Rectal smooth muscle tissue (tissue), 1 donor: Measurements from ENCODE around the gene TMEM72.
A peak's percentile ranks its signal among the peaks of the same experiment; 100 is the strongest.

Experiments
- H3K27ac ChIP-seq: one replicate; pipeline ENCODE4 v1.7.0; 2013; ENCODE audit warnings: low read depth, low read length, inconsistent platforms
- H3K27me3 ChIP-seq: one replicate; pipeline ENCODE4 v1.7.0; 2013; ENCODE audit warnings: low read length; ENCODE audit not compliant: control insufficient read depth, insufficient read depth
- H3K36me3 ChIP-seq: one replicate; pipeline ENCODE4 v1.7.0; 2013; ENCODE audit warnings: low read length; ENCODE audit not compliant: control insufficient read depth, insufficient read depth
- H3K4me1 ChIP-seq: one replicate; pipeline ENCODE4 v1.7.0; 2013; ENCODE audit warnings: low read length; ENCODE audit not compliant: control insufficient read depth, insufficient read depth
- H3K4me3 ChIP-seq: one replicate; pipeline ENCODE4 v1.7.0; 2013; ENCODE audit warnings: low read length
- H3K9ac ChIP-seq: one replicate; pipeline ENCODE4 v1.7.0; 2013; ENCODE audit warnings: low read length

TMEM72 gene

GRCh38 chr10:44965104-44965503, 54.0 kb downstream of the TMEM72 start:
- Histone ChIP-seq H3K36me3 (no peaks in the 10 kb centered on the region), H3K4me3 (no peak overlapping the region), H3K27me3 (no peaks in the 10 kb centered on the region), H3K9ac (no peak overlapping the region), H3K27ac (no peak overlapping the region), H3K4me1 (peaks cover 3% of the 10 kb centered on the region)

DNA sequence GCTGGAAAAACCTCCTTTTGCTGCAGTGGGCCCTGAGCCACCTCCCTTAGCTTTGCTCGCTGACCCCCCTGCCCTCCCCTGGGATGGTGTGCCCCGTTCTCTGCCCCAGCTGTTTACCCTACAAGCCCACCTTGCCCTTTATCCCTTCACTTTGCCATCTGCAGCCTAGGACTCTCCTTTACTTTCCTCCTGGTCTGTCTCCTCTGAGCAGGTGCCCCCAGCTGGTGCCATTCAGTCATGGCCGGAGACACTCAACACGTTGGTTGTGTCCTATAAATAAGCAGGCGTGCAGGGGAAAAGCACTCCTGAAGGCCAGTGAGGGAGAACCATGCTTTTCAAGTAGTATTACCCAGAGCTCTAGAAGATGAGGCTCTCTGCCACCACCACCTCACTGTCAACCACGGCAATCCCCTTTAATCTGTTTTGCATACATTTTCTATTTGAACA, 54.5 kb downstream of the TMEM72 start:
- no peaks in the 10 kb centered on the region for H3K36me3 ChIP-seq
- H3K27ac ChIP-seq: no peak overlapping the region
- no peaks in the 10 kb centered on the region for H3K27me3 ChIP-seq
- no peak overlapping the region for H3K9ac ChIP-seq
- peaks cover 2% of the 10 kb centered on the region for H3K4me1 ChIP-seq
- H3K4me3 ChIP-seq: no peak overlapping the region

DNA sequence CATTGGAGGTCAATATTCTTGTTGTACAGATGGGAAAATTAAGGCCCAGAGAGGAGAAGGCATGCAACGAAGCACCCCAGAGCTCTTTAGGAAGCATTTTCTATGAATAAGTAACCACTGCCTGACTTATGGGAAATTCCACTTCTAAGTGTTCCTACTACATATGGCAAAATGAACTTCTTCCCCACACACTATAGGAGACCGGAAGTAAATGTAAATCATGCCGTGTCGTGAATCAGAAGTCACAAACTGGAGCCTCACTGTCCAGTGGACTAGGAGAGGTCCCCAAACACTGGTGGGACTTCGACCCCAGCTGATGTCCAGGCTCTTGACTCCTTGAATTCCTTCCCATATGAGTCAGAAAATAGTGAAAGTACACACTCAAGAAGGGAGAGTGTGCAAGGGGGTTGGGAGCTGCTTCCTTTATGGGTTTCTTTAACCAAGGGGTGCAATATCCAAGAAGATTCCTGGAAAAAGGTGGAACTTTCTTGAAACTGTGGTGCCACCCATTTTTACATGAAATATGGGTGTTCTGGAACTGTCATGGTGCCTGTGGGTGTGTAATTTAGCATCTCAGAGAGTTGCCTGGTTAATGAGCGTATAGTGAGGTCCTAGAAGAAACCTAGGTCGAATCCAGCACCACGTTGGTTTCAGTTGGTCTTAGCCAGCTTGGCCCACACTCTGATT, 55.1 kb downstream of the TMEM72 start:
- H3K4me3 ChIP-seq: no peak overlapping the region
- H3K36me3 ChIP-seq: no peaks in the 10 kb centered on the region
- H3K27me3 ChIP-seq: no peaks in the 10 kb centered on the region
- no peak overlapping the region for H3K9ac ChIP-seq
- peak overlapping the region; percentile 4 for H3K27ac ChIP-seq
- peaks cover 2% of the 10 kb centered on the region for H3K4me1 ChIP-seq

DNA sequence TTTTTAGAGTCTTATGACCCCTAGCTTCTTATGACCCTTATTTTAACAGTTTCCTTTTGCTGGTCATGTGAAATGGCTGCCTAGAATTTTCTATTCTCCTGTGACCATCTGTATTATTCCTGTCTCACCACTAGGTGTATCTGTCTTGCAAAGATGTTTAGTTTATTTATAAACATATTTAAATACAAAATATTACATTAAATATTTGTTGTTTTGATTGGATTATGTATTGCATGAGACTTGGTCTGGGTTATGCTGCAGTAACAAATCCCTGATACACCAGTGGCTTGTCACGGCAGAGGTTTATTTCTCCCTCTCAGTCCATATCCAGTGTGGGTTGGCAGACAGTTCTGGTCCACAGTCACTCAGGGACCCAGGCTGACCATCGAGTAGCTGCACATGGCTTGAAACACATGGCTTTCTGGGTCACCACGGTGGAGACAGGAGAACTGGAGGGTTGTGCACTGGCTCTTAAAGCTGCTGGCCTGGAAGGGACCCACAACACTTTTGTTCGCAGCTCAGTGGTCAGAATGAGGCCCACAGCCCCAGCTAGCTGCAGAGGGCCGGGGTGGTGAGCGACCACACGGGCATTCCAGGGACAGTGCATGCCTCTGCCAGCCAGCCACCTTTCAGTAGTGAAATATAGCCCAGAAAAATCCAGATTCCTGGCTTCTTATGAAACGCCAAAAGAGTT, 55.8 kb downstream of the TMEM72 start:
- no peak overlapping the region for H3K9ac ChIP-seq
- H3K4me1 ChIP-seq: peaks cover 2% of the 10 kb centered on the region

GRCh38 chr10:44967616-44968015, 56.5 kb downstream of the TMEM72 start:
- Histone ChIP-seq H3K36me3 (no peaks in the 10 kb centered on the region), H3K27me3 (no peaks in the 10 kb centered on the region), H3K9ac (no peak overlapping the region), H3K4me3 (no peak overlapping the region), H3K27ac (no peak overlapping the region), H3K4me1 (peaks cover 2% of the 10 kb centered on the region)

More for the DNA sequence above, 55.8 kb downstream of the TMEM72 start:
- Histone ChIP-seq H3K4me3 (no peak overlapping the region), H3K27ac (no peak overlapping the region), H3K36me3 (no peaks in the 10 kb centered on the region), H3K27me3 (no peaks in the 10 kb centered on the region)

DNA sequence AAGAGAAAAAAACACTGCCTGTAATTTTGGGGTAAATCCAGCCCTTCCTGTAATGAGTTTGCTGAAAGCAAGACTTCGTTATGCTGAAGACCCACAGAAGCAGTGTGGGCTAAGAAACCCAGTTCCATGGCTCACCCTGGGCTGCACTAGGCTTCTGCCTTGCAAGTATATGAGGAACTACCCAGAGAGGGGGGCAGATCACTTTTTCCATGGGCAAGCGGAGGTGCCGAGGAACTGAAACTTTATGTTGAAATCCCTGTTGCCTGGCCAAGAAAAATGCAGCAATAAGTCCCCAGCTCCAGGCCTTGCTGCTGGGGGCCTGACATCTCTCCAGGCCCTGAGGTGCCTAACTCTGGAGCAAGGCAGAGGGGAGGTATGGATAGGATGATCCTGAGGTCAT, 57.0 kb downstream of the TMEM72 start:
- Histone ChIP-seq H3K4me1 (peaks cover 2% of the 10 kb centered on the region), H3K27me3 (no peaks in the 10 kb centered on the region), H3K4me3 (no peak overlapping the region), H3K36me3 (no peaks in the 10 kb centered on the region), H3K27ac (no peak overlapping the region), H3K9ac (no peak overlapping the region)

DNA sequence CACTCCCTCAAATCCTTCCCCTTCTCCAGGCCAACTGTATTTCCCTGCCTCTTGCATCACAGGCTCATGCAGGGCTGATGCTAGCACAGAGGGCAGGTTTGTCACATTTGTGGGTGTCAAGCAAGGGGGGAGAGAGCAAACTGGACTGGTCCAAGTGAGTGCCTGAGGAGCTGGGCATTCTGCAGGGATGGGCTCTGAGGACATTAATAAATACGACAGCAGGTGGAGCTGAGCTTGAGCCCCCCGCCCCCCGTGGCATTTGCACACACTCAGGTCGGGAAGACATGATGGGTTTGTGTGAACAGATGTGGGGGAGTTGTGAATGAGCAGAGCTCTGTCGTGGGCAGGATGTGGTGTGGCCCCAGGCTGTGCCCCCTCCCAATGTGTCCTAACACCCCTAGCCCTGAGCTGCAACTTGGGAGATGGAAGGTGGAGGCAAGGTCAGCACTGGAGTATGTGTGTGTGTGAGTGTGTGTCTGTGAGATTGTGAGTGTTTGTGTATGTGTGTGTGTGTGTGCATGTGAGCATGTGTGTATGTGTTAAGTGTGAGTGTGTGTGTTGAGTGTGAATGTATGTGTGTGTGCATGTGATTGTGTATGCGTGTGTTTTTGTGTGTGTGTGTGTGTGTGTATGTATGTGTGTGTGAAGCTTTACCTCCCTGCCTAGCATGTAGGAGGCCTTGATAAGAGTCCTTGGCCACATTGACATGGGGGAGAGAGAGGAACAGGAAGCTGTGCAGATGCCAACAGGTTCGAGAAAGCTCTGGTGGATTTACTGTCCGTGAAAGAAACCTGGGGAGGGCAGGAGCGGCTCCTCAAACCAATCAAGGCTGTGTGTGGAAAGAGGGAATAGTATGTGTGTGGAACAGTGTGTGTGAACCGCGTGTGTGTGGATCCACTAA, 57.6 kb downstream of the TMEM72 start:
- Histone ChIP-seq H3K36me3 (no peaks in the 10 kb centered on the region), H3K4me3 (no peak overlapping the region), H3K4me1 (peaks cover 2% of the 10 kb centered on the region), H3K9ac (no peak overlapping the region), H3K27ac (no peak overlapping the region), H3K27me3 (no peaks in the 10 kb centered on the region)

- Histone ChIP-seq H3K36me3 (no peaks in the 10 kb centered on the region), H3K27me3 (no peaks in the 10 kb centered on the region), H3K9ac (no peak overlapping the region), H3K27ac (no peak overlapping the region), H3K4me1 (peaks cover 2% of the 10 kb centered on the region), H3K4me3 (no peak overlapping the region)
Observed at GRCh38 chr10:44969854-44970253, 58.7 kb downstream of the TMEM72 start.

DNA sequence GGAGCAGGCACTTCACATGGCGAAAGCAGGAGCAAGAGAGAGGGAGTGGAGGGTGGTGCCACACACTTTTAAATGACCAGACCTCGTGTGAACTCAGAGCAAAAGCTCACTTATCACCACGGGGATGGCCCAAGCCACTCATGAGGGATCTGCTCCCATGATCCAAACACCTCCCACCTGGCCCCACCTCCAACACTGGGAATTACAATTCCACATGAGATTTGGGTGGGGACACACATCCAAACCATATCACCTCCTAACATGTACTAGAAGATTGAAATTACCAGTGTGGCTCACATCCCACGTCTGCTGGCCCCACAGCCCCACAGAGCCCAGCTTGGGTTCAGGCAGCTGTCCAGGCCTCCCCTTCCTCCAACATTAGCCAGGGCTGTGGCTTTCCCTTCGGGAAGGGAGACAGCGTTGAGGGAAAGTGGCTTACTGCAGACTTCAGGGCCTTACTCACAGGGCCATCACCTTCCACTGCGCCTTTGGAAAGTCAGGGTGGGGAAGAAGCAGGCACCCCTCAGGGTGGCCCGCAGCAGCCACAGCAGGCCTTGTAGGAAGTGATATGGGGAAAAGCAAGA, 59.8 kb downstream of the TMEM72 start:
- Histone ChIP-seq H3K4me1 (peaks cover 2% of the 10 kb centered on the region), H3K9ac (no peak overlapping the region), H3K27ac (no peak overlapping the region), H3K27me3 (no peaks in the 10 kb centered on the region), H3K36me3 (no peaks in the 10 kb centered on the region), H3K4me3 (no peak overlapping the region)

DNA sequence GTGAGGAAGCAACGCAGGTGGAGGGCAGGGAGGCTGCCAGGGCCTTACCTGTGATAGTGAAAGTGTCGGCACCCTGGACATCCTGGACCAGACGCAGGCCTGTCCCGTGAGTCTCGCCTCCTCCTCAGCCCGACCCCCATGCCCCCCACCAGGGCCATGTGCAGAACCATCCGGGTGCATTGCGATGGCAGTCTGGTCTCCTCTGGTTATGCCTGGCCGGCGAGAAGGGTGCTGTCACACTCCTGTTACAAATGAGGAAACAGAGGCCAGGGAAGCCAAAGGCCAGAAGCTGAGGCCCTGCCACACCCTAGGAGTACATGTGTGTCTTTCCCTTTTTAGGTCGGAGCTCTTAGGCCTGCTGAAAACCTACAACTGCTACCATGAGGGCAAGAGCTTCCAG, 60.3 kb downstream of the TMEM72 start:
- Histone ChIP-seq H3K27ac (no peak overlapping the region), H3K4me1 (peaks cover 2% of the 10 kb centered on the region), H3K4me3 (no peak overlapping the region), H3K27me3 (no peaks in the 10 kb centered on the region), H3K36me3 (no peaks in the 10 kb centered on the region), H3K9ac (no peak overlapping the region)

GRCh38 chr10:44971935-44972757, 61.0 kb downstream of the TMEM72 start:
- Histone ChIP-seq H3K9ac (no peak overlapping the region), H3K36me3 (no peaks in the 10 kb centered on the region), H3K4me3 (no peak overlapping the region), H3K27me3 (no peaks in the 10 kb centered on the region), H3K27ac (no peak overlapping the region), H3K4me1 (peaks cover 2% of the 10 kb centered on the region)
